ENCODE results near the gene NTMT1.

The NTMT1 gene

GRCh38 chr9:129630967-129631673 lies 5.2 kb downstream of the NTMT1 start:
- H3K36me3 Mint-ChIP-seq (ENCODE audit: low read depth): peaks cover 26% of the 10 kb centered on the region
- H3K4me1 Mint-ChIP-seq: peaks cover 47% of the 10 kb centered on the region
- TF ChIP-seq, protein P1, sequence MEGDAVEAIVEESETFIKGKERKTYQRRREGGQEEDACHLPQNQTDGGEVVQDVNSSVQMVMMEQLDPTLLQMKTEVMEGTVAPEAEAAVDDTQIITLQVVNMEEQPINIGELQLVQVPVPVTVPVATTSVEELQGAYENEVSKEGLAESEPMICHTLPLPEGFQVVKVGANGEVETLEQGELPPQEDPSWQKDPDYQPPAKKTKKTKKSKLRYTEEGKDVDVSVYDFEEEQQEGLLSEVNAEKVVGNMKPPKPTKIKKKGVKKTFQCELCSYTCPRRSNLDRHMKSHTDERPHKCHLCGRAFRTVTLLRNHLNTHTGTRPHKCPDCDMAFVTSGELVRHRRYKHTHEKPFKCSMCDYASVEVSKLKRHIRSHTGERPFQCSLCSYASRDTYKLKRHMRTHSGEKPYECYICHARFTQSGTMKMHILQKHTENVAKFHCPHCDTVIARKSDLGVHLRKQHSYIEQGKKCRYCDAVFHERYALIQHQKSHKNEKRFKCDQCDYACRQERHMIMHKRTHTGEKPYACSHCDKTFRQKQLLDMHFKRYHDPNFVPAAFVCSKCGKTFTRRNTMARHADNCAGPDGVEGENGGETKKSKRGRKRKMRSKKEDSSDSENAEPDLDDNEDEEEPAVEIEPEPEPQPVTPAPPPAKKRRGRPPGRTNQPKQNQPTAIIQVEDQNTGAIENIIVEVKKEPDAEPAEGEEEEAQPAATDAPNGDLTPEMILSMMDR (IDR thresholded peaks at IDR 0.05; ENCODE audit: unreplicated experiment in 3 of 3): no peak
- H3K9me3 Mint-ChIP-seq: no peaks in the 10 kb centered on the region
- H3K27me3 Mint-ChIP-seq (ENCODE audit: low read depth): no peaks in the 10 kb centered on the region
- H3K27ac Mint-ChIP-seq: peak overlapping the region; percentile 11 to 62 (median 60)
- peak overlapping the region in 2 of 3 experiments; percentile 22 to 23 for H3K4me3 Mint-ChIP-seq

- H3K9me3 Mint-ChIP-seq: no peaks in the 10 kb centered on the region
- TF ChIP-seq, protein P1 (IDR thresholded peaks at IDR 0.05; ENCODE audit: unreplicated experiment in 3 of 3): no peak
- H3K27me3 Mint-ChIP-seq (ENCODE audit: low read depth): no peaks in the 10 kb centered on the region
- peak overlapping the region in 1 of 3 experiments; percentile 26 for H3K4me3 Mint-ChIP-seq
- H3K27ac Mint-ChIP-seq: peak overlapping the region; percentile 11 to 62 (median 60)
- peaks cover 26% of the 10 kb centered on the region for H3K36me3 Mint-ChIP-seq (ENCODE audit: low read depth)
- H3K4me1 Mint-ChIP-seq: peaks cover 43% of the 10 kb centered on the region
Observed at GRCh38 chr9:129631674-129632129, 5.7 kb downstream of the NTMT1 start.

DNA sequence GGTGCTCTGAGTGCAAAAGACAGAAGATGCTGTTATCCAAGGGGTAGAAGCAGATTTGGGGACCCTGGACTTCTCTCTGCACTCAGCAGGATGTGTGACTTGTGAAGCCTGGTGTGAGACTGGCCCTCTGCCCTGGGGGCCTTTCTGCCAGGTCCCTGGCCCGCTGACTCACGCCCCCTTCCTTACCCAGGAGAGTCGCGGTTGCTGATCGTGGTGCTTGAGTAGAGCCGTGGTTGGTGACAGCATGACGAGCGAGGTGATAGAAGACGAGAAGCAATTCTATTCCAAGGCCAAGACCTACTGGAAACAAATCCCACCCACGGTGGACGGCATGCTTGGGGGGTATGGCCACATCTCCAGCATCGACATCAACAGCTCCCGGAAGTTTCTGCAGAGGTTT lies 6.5 kb downstream of the NTMT1 start:
- no peak overlapping the region for H3K27ac Mint-ChIP-seq
- H3K27me3 Mint-ChIP-seq (ENCODE audit: low read depth): no peaks in the 10 kb centered on the region
- H3K36me3 Mint-ChIP-seq (ENCODE audit: low read depth): peaks cover 26% of the 10 kb centered on the region
- TF ChIP-seq, protein P1 (IDR thresholded peaks at IDR 0.05; ENCODE audit: unreplicated experiment in 3 of 3): no peak
- no peak overlapping the region for H3K4me3 Mint-ChIP-seq
- H3K9me3 Mint-ChIP-seq: no peaks in the 10 kb centered on the region
- H3K4me1 Mint-ChIP-seq: peaks cover 35% of the 10 kb centered on the region

- peaks cover 33% of the 10 kb centered on the region for H3K36me3 Mint-ChIP-seq (ENCODE audit: low read depth)
- H3K4me1 Mint-ChIP-seq: peaks cover 28% of the 10 kb centered on the region
- no peaks in the 10 kb centered on the region for H3K27me3 Mint-ChIP-seq (ENCODE audit: low read depth)
- no peak overlapping the region for H3K4me3 Mint-ChIP-seq
- TF ChIP-seq, protein P1 (IDR thresholded peaks at IDR 0.05; ENCODE audit: unreplicated experiment in 3 of 3): no peak
- H3K27ac Mint-ChIP-seq: no peak overlapping the region
- H3K9me3 Mint-ChIP-seq: no peaks in the 10 kb centered on the region
Observed at GRCh38 chr9:129633207-129633606, 7.2 kb downstream of the NTMT1 start.

- H3K4me3 Mint-ChIP-seq: no peak overlapping the region
- H3K27me3 Mint-ChIP-seq (ENCODE audit: low read depth): no peaks in the 10 kb centered on the region
- H3K9me3 Mint-ChIP-seq: no peaks in the 10 kb centered on the region
- no peak overlapping the region for H3K27ac Mint-ChIP-seq
- peaks cover 26% of the 10 kb centered on the region for H3K4me1 Mint-ChIP-seq
- peaks cover 36% of the 10 kb centered on the region for H3K36me3 Mint-ChIP-seq (ENCODE audit: low read depth)
- TF ChIP-seq, protein P1 (IDR thresholded peaks at IDR 0.05; ENCODE audit: unreplicated experiment in 3 of 3): no peak
Observed at GRCh38 chr9:129633848-129634247, 7.9 kb downstream of the NTMT1 start.
